ENCODE measurements around the gene PCIF1. TPM values are rescaled to one million over a fixed set of nuclear protein-coding genes. Genes with fewer than 3 reads are reported as not detected.
"Not testable (repeated sequence)": the region's sequence is repeated elsewhere in the genome, so short reads cannot be mapped to it uniquely, and the experiment has no call there.

The PCIF1 gene
- total and polyA plus RNA-seq, 2 experiments from 2014 or later = 5.3 to 24.3 TPM

- no peak for DNase-seq
- Histone ChIP-seq H3K27ac (no peak overlapping the region), H3K27me3 (replicated peaks; ENCODE audit: insufficient read depth) (0 out of 2 replicates have a peak, but pooled peaks cover 5% of the 10 kb centered on the region), H3K4me3 (no peak overlapping the region), H2AFZ (no peak overlapping the region), H4K20me1 (ENCODE audit: insufficient read depth) (no peaks in the 10 kb centered on the region), H3K4me1 (ENCODE audit: insufficient read depth) (no peaks in the 10 kb centered on the region), H3K79me2 (ENCODE audit: insufficient read depth) (no peaks in the 10 kb centered on the region), H3K9me3 (ENCODE audit: low read depth) (no peaks in the 10 kb centered on the region), H3K4me2 (ENCODE audit: unreplicated experiment) (no peak overlapping the region), H3K9me2 (ENCODE audit: insufficient read depth) (no peaks in the 10 kb centered on the region), H3K9ac (no peak overlapping the region), H3F3A (ENCODE audit: insufficient read depth) (no peaks in the 10 kb centered on the region), H3K36me3 (ENCODE audit: low read depth) (no peaks in the 10 kb centered on the region)
- 61 to 65% methylated on average over 6 of the region's 6 CpGs for WGBS, 2 experiments (ENCODE audit: low coverage in 1 of 2, low lambda C conversion rate in 2 of 2, missing lambda C conversion rate in 2 of 2)
- TF ChIP-seq EZH2phosphoT487 (IDR thresholded peaks at IDR 0.05; ENCODE audit: insufficient read depth, low read depth) (no peak), EZH2 (IDR thresholded peaks at IDR 0.05; ENCODE audit: insufficient read depth, poor library complexity, severe bottlenecking) (no peak)
- in situ Hi-C loops (cut with MboI) = no loop called here
Observed at GRCh38 chr20:45981261-45981660, 46.8 kb downstream of the PCIF1 start.

- H4K20me1 ChIP-seq (ENCODE audit: insufficient read depth) = no peaks in the 10 kb centered on the region
- H3K36me3 ChIP-seq (ENCODE audit: low read depth) = no peaks in the 10 kb centered on the region
- 58 to 62% methylated on average over 7 of the region's 7 CpGs for WGBS, 2 experiments (ENCODE audit: low coverage in 1 of 2, low lambda C conversion rate in 2 of 2, missing lambda C conversion rate in 2 of 2)
- H3K9ac ChIP-seq = no peak overlapping the region
- H3K9me3 ChIP-seq (ENCODE audit: low read depth) = no peaks in the 10 kb centered on the region
- H3K9me2 ChIP-seq (ENCODE audit: insufficient read depth) = no peaks in the 10 kb centered on the region
- no peak overlapping the region for H3K4me2 ChIP-seq (ENCODE audit: unreplicated experiment)
- in situ Hi-C loops (cut with MboI) = no loop called here
- DNase-seq = peak; percentile 21
- no peaks in the 10 kb centered on the region for H3F3A ChIP-seq (ENCODE audit: insufficient read depth)
- no peak overlapping the region for H2AFZ ChIP-seq
- no peak overlapping the region for H3K4me3 ChIP-seq
- H3K27ac ChIP-seq = no peak overlapping the region
- 0 out of 2 replicates have a peak, but pooled peaks cover 5% of the 10 kb centered on the region for H3K27me3 ChIP-seq (replicated peaks; ENCODE audit: insufficient read depth)
- TF ChIP-seq EZH2 (IDR thresholded peaks at IDR 0.05; ENCODE audit: insufficient read depth, poor library complexity, severe bottlenecking) = no peak
- TF ChIP-seq EZH2phosphoT487 (IDR thresholded peaks at IDR 0.05; ENCODE audit: insufficient read depth, low read depth) = no peak
- H3K79me2 ChIP-seq (ENCODE audit: insufficient read depth) = no peaks in the 10 kb centered on the region
- H3K4me1 ChIP-seq (ENCODE audit: insufficient read depth) = no peaks in the 10 kb centered on the region
Observed at GRCh38 chr20:45983279-45983743, 48.8 kb downstream of the PCIF1 start.

GRCh38 chr20:45985573-45985972 is 51.1 kb downstream of the PCIF1 start:
- H3K36me3 ChIP-seq (ENCODE audit: low read depth) = no peaks in the 10 kb centered on the region
- in situ Hi-C loops (cut with MboI) = no loop called here
- H3K27me3 ChIP-seq (replicated peaks; ENCODE audit: insufficient read depth) = peaks cover 4% of the 10 kb centered on the region; the same call in 1 of the 2 replicates
- no peaks in the 10 kb centered on the region for H3K9me2 ChIP-seq (ENCODE audit: insufficient read depth)
- H3K4me1 ChIP-seq (ENCODE audit: insufficient read depth) = no peaks in the 10 kb centered on the region
- DNase-seq = peak; percentile 20
- no peaks in the 10 kb centered on the region for H3F3A ChIP-seq (ENCODE audit: insufficient read depth)
- H3K4me2 ChIP-seq (ENCODE audit: unreplicated experiment) = no peak overlapping the region
- 48 to 49% methylated on average over 7 of the region's 7 CpGs for WGBS, 2 experiments (ENCODE audit: low coverage in 1 of 2, low lambda C conversion rate in 2 of 2, missing lambda C conversion rate in 2 of 2)
- H2AFZ ChIP-seq = no peak overlapping the region
- H3K27ac ChIP-seq = no peak overlapping the region
- H3K79me2 ChIP-seq (ENCODE audit: insufficient read depth) = no peaks in the 10 kb centered on the region
- H3K9ac ChIP-seq = no peak overlapping the region
- no peak for TF ChIP-seq EZH2phosphoT487 (IDR thresholded peaks at IDR 0.05; ENCODE audit: insufficient read depth, low read depth)
- TF ChIP-seq EZH2 (IDR thresholded peaks at IDR 0.05; ENCODE audit: insufficient read depth, poor library complexity, severe bottlenecking) = no peak
- H3K4me3 ChIP-seq = no peak overlapping the region
- no peaks in the 10 kb centered on the region for H4K20me1 ChIP-seq (ENCODE audit: insufficient read depth)
- no peaks in the 10 kb centered on the region for H3K9me3 ChIP-seq (ENCODE audit: low read depth)

GRCh38 chr20:45987108-45987780 is 52.8 kb downstream of the PCIF1 start:
- 4 to 5% methylated on average over 16 of the region's 16 CpGs for WGBS, 2 experiments (ENCODE audit: low coverage in 1 of 2, low lambda C conversion rate in 2 of 2, missing lambda C conversion rate in 2 of 2)
- no peak overlapping the region for H3K4me3 ChIP-seq
- no peaks in the 10 kb centered on the region for H3K9me3 ChIP-seq (ENCODE audit: low read depth)
- peak; percentile 73 for DNase-seq
- peaks cover 4% of the 10 kb centered on the region; the same call in 1 of the 2 replicates for H3K27me3 ChIP-seq (replicated peaks; ENCODE audit: insufficient read depth)
- no peaks in the 10 kb centered on the region for H3K36me3 ChIP-seq (ENCODE audit: low read depth)
- in situ Hi-C loops (cut with MboI) = no loop called here
- no peaks in the 10 kb centered on the region for H4K20me1 ChIP-seq (ENCODE audit: insufficient read depth)
- no peak overlapping the region for H2AFZ ChIP-seq
- no peaks in the 10 kb centered on the region for H3K79me2 ChIP-seq (ENCODE audit: insufficient read depth)
- H3K4me2 ChIP-seq (ENCODE audit: unreplicated experiment) = no peak overlapping the region
- no peaks in the 10 kb centered on the region for H3F3A ChIP-seq (ENCODE audit: insufficient read depth)
- TF ChIP-seq EZH2phosphoT487 (IDR thresholded peaks at IDR 0.05; ENCODE audit: insufficient read depth, low read depth) (no peak), EZH2 (IDR thresholded peaks at IDR 0.05; ENCODE audit: insufficient read depth, poor library complexity, severe bottlenecking) (no peak)
- H3K4me1 ChIP-seq (ENCODE audit: insufficient read depth) = no peaks in the 10 kb centered on the region
- H3K27ac ChIP-seq = no peak overlapping the region
- H3K9me2 ChIP-seq (ENCODE audit: insufficient read depth) = no peaks in the 10 kb centered on the region
- no peak overlapping the region for H3K9ac ChIP-seq

GRCh38 chr20:45988830-45989229 is 54.3 kb downstream of the PCIF1 start:
- in situ Hi-C loops (cut with MboI); H3K9me3 ChIP-seq (ENCODE audit: low read depth); H3F3A ChIP-seq (ENCODE audit: insufficient read depth); H4K20me1 ChIP-seq (ENCODE audit: insufficient read depth); H3K4me2 ChIP-seq (ENCODE audit: unreplicated experiment); H3K9ac ChIP-seq; H3K4me1 ChIP-seq (ENCODE audit: insufficient read depth); H3K4me3 ChIP-seq; H3K27me3 ChIP-seq (replicated peaks; ENCODE audit: insufficient read depth); DNase-seq; H3K36me3 ChIP-seq (ENCODE audit: low read depth); H3K79me2 ChIP-seq (ENCODE audit: insufficient read depth); H2AFZ ChIP-seq; H3K27ac ChIP-seq; H3K9me2 ChIP-seq (ENCODE audit: insufficient read depth): not testable (repeated sequence)
- WGBS, 2 experiments (ENCODE audit: low coverage in 1 of 2, low lambda C conversion rate in 2 of 2, missing lambda C conversion rate in 2 of 2) = 67 to 71% methylated on average over 6 of the region's 6 CpGs

All from GM23248 (cell line).